HepG2 (cell line): Measurements from ENCODE around the gene PLRG1. TPM values are rescaled to one million over a fixed set of nuclear protein-coding genes. Genes with fewer than 3 reads are reported as not detected.

ENCODE experiments used
- ATRX ChIP-seq: sonication (generic); formaldehyde crosslinking; IDR thresholded peaks from 2 replicates; pipeline ENCODE4 v1.4.0; 2020; ENCODE audit warnings: missing genetic modification reagents, borderline replicate concordance
- CHCHD3 ChIP-seq: sonication (generic); formaldehyde crosslinking; IDR thresholded peaks from 2 replicates; pipeline ENCODE4 v1.8.0; 2022; ENCODE audit warnings: mild to moderate bottlenecking, missing genetic modification reagents, moderate library complexity
- DPF2 ChIP-seq: sonication (generic); formaldehyde crosslinking; IDR thresholded peaks from 2 replicates; pipeline ENCODE4 v1.4.0; 2020; ENCODE audit warnings: mild to moderate bottlenecking, low read depth, missing genetic modification reagents, borderline replicate concordance
- ELF1 ChIP-seq: sonication (generic); formaldehyde crosslinking; IDR thresholded peaks from 2 replicates; pipeline ENCODE4 v1.4.0; 2020; ENCODE audit warnings: missing genetic modification reagents
- ETV5 ChIP-seq: IDR thresholded peaks from 2 replicates; pipeline ENCODE4 v1.6.1; 2018; ENCODE audit warnings: missing biosample characterization, missing genetic modification reagents, inconsistent platforms, borderline replicate concordance
- FOXA3 ChIP-seq: IDR thresholded peaks from 2 replicates; pipeline ENCODE4 v1.6.1; 2016; ENCODE audit warnings: missing genetic modification reagents, missing compliant biosample characterization
- IRX3 ChIP-seq: sonication (generic); formaldehyde crosslinking; IDR thresholded peaks from 2 replicates; pipeline ENCODE4 v1.8.1; 2023; ENCODE audit warnings: mild to moderate bottlenecking, low read depth, missing genetic modification reagents, borderline replicate concordance
- KAT8 ChIP-seq: IDR thresholded peaks from 2 replicates; pipeline ENCODE4 v1.6.1; 2016; ENCODE audit warnings: missing genetic modification reagents, missing compliant biosample characterization
- KLF16 ChIP-seq, 2 experiments: sonication (generic) in 1 of 2; formaldehyde crosslinking in 1 of 2; IDR thresholded peaks; 2 replicates each; pipeline versions ENCODE4 v1.6.1 to v1.8.0; 2016 to 2023; ENCODE audit warnings: missing genetic modification reagents in 2 of 2, missing compliant biosample characterization in 1 of 2
- RXRB ChIP-seq: IDR thresholded peaks from 2 replicates; pipeline ENCODE4 v1.6.1; 2016; ENCODE audit warnings: borderline replicate concordance, missing genetic modification reagents, missing compliant biosample characterization
- SALL1 ChIP-seq: sonication (generic); formaldehyde crosslinking; IDR thresholded peaks from 2 replicates; pipeline ENCODE4 v1.8.0; 2022; ENCODE audit warnings: mild to moderate bottlenecking, missing genetic modification reagents
- SALL2 ChIP-seq: sonication (generic); formaldehyde crosslinking; IDR thresholded peaks from 2 replicates; pipeline ENCODE4 v1.8.1; 2023; ENCODE audit warnings: mild to moderate bottlenecking, missing genetic modification reagents, inconsistent platforms
- TRIM22 ChIP-seq: fragments of 450-650 bp; IDR thresholded peaks from 2 replicates; pipeline ENCODE4 v1.6.1; 2017
- ZBTB46 ChIP-seq: sonication (generic); formaldehyde crosslinking; IDR thresholded peaks from 2 replicates; pipeline ENCODE4 v1.4.0; 2020; ENCODE audit warnings: mild to moderate bottlenecking, missing genetic modification reagents, borderline replicate concordance
- ZFAT ChIP-seq: sonication (generic); formaldehyde crosslinking; conservative IDR thresholded peaks from 2 replicates; pipeline ENCODE4 v1.8.1; 2023; ENCODE audit warnings: missing genetic modification reagents, inconsistent platforms
- ZNF230 ChIP-seq: sonication (generic); formaldehyde crosslinking; IDR thresholded peaks from 2 replicates; pipeline ENCODE4 v1.4.0; 2020; ENCODE audit warnings: mild to moderate bottlenecking, missing genetic modification reagents
- polyA plus RNA-seq, 8 experiments: library from polyadenylated mRNA; depleted of rRNA in 3 of 8; stranded (reverse) in 7 of 8; unstranded in 1 of 8; fragments of >200 nt; fragmentation: Illumina TruSeq in 4 of 8; extraction: Trizol in 4 of 8; gene quantifications; 2 replicates each; pipeline versions ENCODE4 v1.2.1 to v1.2.3, GENCODE V29; 2011 to 2016; ENCODE audit warnings: low read depth in 4 of 8, missing spikeins in 1 of 8, mixed read lengths in 1 of 8; ENCODE audit not compliant: insufficient read depth in 1 of 8
- total RNA-seq, 5 experiments: library from RNA; depleted of rRNA; stranded (reverse); fragments of >200 nt; fragmentation: Illumina TruSeq; extraction: Trizol; gene quantifications; 2 replicates each; pipeline ENCODE4 v1.2.3, GENCODE V29; 2016; ENCODE audit warnings: low read depth in 1 of 5
- TF ChIP-seq, protein P1 (sequence below): sonication (generic); formaldehyde crosslinking; IDR thresholded peaks from 2 replicates; pipeline ENCODE4 v1.4.0; 2020; ENCODE audit warnings: missing genetic modification reagents, borderline replicate concordance
- TF ChIP-seq, protein P2 (sequence below): sonication (generic); formaldehyde crosslinking; IDR thresholded peaks from 2 replicates; pipeline ENCODE4 v1.9.0; 2022; ENCODE audit warnings: low read depth, missing genetic modification reagents
- TF ChIP-seq, protein P3 (sequence below): sonication (generic); formaldehyde crosslinking; IDR thresholded peaks from 2 replicates; pipeline ENCODE4 v1.4.0; 2020; ENCODE audit warnings: mild to moderate bottlenecking, missing genetic modification reagents

Gene PLRG1
- total and polyA plus RNA-seq, 2 of the 13 experiments (the other 11 are each of a cell fraction or from before 2014, with no cell fraction given) = 77.3 to 110 TPM

DNA sequence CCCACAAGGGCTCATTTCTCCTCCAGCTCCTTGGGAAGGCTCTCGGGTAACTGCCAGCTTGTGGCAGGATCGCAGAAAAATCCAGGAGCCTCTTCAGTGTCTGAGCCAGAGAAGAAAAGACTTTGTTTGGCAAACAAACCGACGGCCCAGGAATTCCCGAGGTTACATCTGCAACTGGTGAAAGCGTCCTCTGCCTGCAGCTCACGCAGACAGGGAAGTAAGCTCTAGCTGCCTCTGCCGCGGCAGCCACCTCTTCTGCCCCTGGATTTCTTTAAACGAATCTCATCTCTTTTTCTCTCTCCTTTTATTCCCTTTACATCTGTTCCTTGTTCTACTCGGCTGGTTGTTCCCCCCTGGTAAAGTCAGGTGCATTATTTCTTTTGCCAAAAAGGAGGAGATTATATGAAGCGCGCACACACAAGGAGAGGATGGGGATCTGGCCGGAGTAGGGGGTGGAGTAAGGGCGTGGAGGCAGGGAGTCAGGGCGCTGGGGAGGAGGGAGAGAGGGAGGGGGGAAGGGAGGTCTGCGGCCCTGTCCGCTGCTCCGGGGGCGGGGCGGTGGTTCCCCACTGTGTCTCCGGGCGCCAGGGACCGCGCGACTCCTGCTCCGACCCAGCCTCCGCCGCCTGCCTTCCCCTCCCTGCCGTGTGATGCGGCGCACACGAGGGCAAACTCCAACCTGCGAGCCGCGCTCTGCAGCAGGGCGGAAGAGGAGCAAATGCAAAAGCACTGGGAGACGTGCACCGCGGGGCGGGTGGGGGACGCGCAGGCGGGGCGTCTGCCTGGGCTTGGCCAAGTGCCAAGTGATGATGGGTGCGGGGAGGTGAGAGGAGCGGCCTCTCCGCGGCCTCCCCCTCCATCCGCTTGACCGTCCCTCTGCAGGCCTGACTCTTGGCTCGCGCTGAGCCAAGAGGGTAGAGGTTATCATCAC is 58.6 kb downstream of the PLRG1 start, which contains the start of gene DCHS2 (continued):
- peak; percentile 51 for TF ChIP-seq ELF1 (CRISPR knock-in tag)
- TF ChIP-seq KLF16 (CRISPR knock-in tag; IDR thresholded peaks at IDR 0.05) = no peak
- TF ChIP-seq, protein P1, sequence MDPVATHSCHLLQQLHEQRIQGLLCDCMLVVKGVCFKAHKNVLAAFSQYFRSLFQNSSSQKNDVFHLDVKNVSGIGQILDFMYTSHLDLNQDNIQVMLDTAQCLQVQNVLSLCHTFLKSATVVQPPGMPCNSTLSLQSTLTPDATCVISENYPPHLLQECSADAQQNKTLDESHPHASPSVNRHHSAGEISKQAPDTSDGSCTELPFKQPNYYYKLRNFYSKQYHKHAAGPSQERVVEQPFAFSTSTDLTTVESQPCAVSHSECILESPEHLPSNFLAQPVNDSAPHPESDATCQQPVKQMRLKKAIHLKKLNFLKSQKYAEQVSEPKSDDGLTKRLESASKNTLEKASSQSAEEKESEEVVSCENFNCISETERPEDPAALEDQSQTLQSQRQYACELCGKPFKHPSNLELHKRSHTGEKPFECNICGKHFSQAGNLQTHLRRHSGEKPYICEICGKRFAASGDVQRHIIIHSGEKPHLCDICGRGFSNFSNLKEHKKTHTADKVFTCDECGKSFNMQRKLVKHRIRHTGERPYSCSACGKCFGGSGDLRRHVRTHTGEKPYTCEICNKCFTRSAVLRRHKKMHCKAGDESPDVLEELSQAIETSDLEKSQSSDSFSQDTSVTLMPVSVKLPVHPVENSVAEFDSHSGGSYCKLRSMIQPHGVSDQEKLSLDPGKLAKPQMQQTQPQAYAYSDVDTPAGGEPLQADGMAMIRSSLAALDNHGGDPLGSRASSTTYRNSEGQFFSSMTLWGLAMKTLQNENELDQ = no peak
- TF ChIP-seq, protein P2, sequence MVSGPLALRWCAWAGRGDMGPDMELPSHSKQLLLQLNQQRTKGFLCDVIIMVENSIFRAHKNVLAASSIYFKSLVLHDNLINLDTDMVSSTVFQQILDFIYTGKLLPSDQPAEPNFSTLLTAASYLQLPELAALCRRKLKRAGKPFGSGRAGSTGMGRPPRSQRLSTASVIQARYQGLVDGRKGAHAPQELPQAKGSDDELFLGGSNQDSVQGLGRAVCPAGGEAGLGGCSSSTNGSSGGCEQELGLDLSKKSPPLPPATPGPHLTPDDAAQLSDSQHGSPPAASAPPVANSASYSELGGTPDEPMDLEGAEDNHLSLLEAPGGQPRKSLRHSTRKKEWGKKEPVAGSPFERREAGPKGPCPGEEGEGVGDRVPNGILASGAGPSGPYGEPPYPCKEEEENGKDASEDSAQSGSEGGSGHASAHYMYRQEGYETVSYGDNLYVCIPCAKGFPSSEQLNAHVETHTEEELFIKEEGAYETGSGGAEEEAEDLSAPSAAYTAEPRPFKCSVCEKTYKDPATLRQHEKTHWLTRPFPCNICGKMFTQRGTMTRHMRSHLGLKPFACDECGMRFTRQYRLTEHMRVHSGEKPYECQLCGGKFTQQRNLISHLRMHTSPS (CRISPR knock-in tag) = no peak
- no peak for TF ChIP-seq IRX3
- TF ChIP-seq ZNF230 (CRISPR knock-in tag) = no peak
- no peak for TF ChIP-seq CHCHD3 (CRISPR knock-in tag)
- TF ChIP-seq ETV5 = peak; percentile 70; the same call in 1 of the 2 replicates
- TF ChIP-seq, protein P3, sequence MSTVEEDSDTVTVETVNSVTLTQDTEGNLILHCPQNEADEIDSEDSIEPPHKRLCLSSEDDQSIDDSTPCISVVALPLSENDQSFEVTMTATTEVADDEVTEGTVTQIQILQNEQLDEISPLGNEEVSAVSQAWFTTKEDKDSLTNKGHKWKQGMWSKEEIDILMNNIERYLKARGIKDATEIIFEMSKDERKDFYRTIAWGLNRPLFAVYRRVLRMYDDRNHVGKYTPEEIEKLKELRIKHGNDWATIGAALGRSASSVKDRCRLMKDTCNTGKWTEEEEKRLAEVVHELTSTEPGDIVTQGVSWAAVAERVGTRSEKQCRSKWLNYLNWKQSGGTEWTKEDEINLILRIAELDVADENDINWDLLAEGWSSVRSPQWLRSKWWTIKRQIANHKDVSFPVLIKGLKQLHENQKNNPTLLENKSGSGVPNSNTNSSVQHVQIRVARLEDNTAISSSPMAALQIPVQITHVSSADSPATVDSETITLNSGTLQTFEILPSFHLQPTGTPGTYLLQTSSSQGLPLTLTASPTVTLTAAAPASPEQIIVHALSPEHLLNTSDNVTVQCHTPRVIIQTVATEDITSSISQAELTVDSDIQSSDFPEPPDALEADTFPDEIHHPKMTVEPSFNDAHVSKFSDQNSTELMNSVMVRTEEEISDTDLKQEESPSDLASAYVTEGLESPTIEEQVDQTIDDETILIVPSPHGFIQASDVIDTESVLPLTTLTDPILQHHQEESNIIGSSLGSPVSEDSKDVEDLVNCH (CRISPR knock-in tag) = no peak
- no peak for TF ChIP-seq SALL2 (CRISPR knock-in tag)
- TF ChIP-seq RXRB (CRISPR knock-in tag) = 0 out of 2 replicates have a peak, but pooled peaks have one; percentile 30
- TF ChIP-seq FOXA3 (CRISPR knock-in tag) = 0 out of 2 replicates have a peak, but pooled peaks have one; percentile 14
- TF ChIP-seq TRIM22 = no peak
- no peak for TF ChIP-seq ATRX (CRISPR knock-in tag)
- no peak for TF ChIP-seq ZBTB46 (CRISPR knock-in tag)
- TF ChIP-seq DPF2 (CRISPR knock-in tag) = no peak
- TF ChIP-seq KAT8 (CRISPR knock-in tag) = no peak
- peak; percentile 73 for TF ChIP-seq SALL1 (CRISPR knock-in tag)
- no peak for TF ChIP-seq ZFAT (CRISPR knock-in tag)
